Measurements from ENCODE around the gene CIRBP. TPM values are rescaled to one million over a fixed set of nuclear protein-coding genes. Genes with fewer than 3 reads are reported as not detected.

Gene CIRBP
- total RNA-seq, 2 donors from 2014 or later: 288 to 385 TPM

- DNase-seq (ENCODE audit: low spot score): peak; percentile 90
- H3K27ac ChIP-seq: peak overlapping the region; percentile 88 to 94
- no peaks in the 10 kb centered on the region for H3K27me3 ChIP-seq
- H3K36me3 ChIP-seq: peaks cover 42% of the 10 kb centered on the region
- no peaks in the 10 kb centered on the region for H3K9me3 ChIP-seq
- peaks cover 0 to 91% of the 10 kb centered on the region in 2 donors for H3K4me1 ChIP-seq
- H3K4me3 ChIP-seq: peak overlapping the region; percentile 61 to 62
- TF ChIP-seq CTCF (IDR thresholded peaks at IDR 0.05): peak in 1 of 2 donors; percentile 37
Measured at GRCh38 chr19:1269478-1270212, 513 bp downstream of the CIRBP start.

- Histone ChIP-seq H3K4me1 (peaks cover 0 to 91% of the 10 kb centered on the region in 2 donors), H3K4me3 (peak overlapping the region; percentile 61 to 62), H3K27ac (peak overlapping the region; percentile 88 to 94), H3K36me3 (peaks cover 48% of the 10 kb centered on the region), H3K27me3 (no peaks in the 10 kb centered on the region), H3K9me3 (no peaks in the 10 kb centered on the region)
- no peak for DNase-seq (ENCODE audit: low spot score)
- no peak for TF ChIP-seq CTCF (IDR thresholded peaks at IDR 0.05)
Measured at GRCh38 chr19:1270213-1270853, 1.2 kb downstream of the CIRBP start.

- peaks cover 0 to 86% of the 10 kb centered on the region in 2 donors for H3K4me1 ChIP-seq
- no peak for DNase-seq (ENCODE audit: low spot score)
- no peaks in the 10 kb centered on the region for H3K27me3 ChIP-seq
- peak overlapping the region; percentile 88 to 94 for H3K27ac ChIP-seq
- H3K9me3 ChIP-seq: no peaks in the 10 kb centered on the region
- H3K4me3 ChIP-seq: peak overlapping the region; percentile 61 to 62
- no peak for TF ChIP-seq CTCF (IDR thresholded peaks at IDR 0.05)
- peaks cover 48% of the 10 kb centered on the region for H3K36me3 ChIP-seq
Measured at GRCh38 chr19:1270854-1271527, 1.9 kb downstream of the CIRBP start.

GRCh38 chr19:1271528-1272422 is 2.6 kb downstream of the CIRBP start:
- no peak for TF ChIP-seq CTCF (IDR thresholded peaks at IDR 0.05)
- H3K27ac ChIP-seq: peak overlapping the region; percentile 88 to 94
- no peaks in the 10 kb centered on the region for H3K27me3 ChIP-seq
- H3K4me1 ChIP-seq: peaks cover 0 to 86% of the 10 kb centered on the region in 2 donors
- no peak for DNase-seq (ENCODE audit: low spot score)
- H3K9me3 ChIP-seq: no peaks in the 10 kb centered on the region
- peak overlapping the region; percentile 61 to 62 for H3K4me3 ChIP-seq
- H3K36me3 ChIP-seq: peaks cover 48% of the 10 kb centered on the region
